ELF-1 (cell line): ENCODE data around the gene SRGAP2B.
"Not testable (repeated sequence)": the region's sequence is repeated elsewhere in the genome, so short reads cannot be mapped to it uniquely, and the experiment has no call there.

Source experiments
- DNase-seq: peaks from one replicate; pipeline ENCODE4 v3.0.0-alpha.2; 2016; ENCODE audit warnings: low read depth, low spot score

SRGAP2B gene

DNA sequence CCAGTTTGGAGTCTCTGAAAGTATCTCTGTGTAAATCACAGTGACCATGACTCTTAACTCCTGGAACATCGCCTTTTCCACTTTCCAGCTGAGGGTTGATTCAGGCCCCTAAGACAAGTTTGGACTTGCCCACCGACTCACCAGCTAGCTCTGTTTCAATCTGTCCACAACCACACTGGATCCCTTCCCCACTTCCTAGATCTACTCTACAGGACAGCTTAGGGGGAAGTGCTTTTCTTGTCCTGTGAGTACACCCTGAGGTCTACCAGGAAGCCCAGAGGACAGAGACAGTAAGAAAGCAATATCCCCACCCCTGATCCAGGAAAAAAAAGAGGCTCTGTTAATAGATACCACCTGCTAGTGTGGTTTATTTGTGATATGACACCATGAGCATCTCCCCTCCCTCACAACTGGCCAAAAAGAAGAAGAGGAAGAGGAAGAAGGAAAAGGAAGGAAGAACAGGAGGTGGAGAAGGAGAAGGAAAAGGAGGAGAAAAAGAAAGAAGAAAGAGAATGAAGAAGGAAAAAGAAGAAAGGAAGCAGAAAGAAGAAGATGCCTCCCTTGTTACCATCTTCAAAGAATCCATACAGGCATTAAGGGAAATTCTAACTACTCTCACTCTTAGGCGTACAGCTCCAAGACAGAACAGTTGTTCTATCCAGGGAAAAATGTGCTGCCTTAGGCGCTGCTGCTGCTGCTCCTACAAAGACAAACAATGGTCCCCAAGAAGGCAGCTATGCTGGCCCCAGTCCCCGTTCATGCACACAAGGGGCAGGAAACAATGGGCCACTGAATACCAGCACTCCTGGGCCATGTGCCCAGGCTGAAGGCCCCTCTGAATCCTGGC is 96.8 kb downstream of the SRGAP2B start:
- DNase-seq: not testable (repeated sequence)

GRCh38 chr1:144995833-144996410 is 99.2 kb downstream of the SRGAP2B start:
- not testable (repeated sequence) for DNase-seq

GRCh38 chr1:144992915-144993314 is 102.2 kb downstream of the SRGAP2B start:
- DNase-seq: not testable (repeated sequence)

DNA sequence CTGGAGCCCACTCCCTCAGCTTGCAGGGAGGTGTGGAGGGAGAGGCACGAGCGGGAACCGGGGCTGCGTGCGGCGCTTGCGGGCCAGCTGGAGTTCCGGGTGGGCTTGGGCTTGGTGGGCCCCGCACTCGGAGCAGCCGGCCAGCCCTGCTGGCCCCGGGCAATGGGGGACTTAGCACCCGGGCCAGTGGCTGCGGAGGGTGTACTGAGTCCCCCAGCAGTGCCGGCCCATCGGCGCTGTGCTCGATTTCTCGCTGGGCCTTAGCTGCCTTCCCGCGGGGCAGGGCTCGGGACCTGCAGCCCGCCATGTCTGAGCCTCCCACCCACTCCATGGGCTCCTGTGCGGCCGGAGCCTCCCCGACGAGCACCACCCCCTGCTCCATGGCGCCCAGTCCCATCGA is 104.5 kb downstream of the SRGAP2B start:
- not testable (repeated sequence) for DNase-seq

DNA sequence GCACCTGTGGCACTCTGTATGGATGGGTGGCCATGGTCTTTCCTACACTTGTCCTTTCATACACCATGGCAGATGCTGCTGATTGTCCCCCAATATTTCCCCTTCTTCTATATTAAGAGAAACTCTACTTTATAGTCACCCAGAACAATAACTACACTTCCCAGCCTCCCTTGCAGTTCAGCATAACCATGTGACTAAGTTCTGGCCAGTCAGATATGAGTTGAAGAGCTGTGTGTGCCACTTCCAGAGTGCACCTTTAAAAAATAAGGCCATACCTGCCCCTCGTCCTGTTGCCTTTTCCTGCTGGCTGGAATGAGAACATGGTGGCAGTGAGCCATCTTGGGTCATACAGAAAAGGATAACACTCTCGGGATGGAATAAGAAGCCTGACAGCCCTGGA is 108.0 kb downstream of the SRGAP2B start:
- not testable (repeated sequence) for DNase-seq

DNA sequence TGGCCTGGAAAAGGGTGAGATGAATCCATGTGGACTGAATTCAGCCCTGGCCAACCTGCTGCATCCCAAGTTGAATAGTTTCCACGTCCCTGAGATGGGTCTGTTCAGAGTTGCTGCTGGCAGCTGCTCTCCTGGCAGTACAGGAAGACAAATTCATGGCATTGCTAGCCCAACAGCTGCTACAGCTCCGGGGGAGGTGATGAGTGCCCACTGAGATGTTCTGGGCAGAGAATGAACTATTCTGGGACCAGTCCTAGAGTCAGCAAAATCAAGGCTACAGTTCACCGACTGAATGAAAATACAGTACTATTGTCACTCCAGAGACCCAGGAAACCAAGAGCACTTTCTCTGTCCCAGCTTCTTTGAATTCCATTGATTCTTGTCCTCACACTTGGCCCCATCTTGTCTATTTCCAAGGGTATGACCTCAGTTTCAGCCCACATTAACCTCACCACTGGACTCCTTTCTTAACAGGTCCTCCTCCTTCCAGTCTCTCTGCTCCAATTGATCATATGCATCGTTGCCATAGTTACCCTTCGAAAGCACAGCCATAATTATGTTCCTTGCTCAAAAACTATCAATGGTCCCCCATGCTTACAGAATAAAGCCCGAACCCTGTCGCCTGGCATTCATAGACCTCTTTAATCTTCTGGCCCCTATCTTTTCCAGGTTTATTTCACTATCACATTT is 108.8 kb downstream of the SRGAP2B start:
- not testable (repeated sequence) for DNase-seq

DNA sequence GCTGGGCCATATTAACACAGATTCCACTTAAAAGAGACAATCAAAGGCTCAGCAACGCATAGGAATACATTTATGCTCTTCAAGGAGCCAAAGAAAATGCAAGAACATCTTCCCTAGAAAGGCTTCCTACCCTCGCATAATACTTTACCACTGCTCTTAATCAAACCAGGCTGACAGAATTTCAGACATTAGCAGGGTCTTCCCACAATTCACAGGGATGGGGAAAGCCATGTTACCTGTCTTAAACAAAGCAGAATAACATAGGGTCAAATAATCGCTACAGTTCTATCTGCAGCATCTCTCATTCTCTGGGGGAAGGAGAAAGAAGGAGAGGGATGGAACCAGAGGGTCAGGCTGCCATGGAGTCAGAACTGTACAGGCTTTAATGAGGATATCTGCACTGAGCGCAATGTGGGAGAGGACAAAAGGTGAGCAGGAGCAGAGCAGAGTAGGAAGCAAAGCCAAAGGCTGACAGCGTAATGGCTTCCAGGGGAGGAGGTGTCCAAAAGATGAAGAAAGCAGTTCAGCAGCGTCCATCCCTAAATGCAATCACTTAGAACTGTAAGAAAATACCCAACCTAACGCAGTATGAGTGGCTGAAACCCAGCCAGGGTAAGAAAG is 109.5 kb downstream of the SRGAP2B start:
- not testable (repeated sequence) for DNase-seq

- not testable (repeated sequence) for DNase-seq
Measured at GRCh38 chr1:144982802-144983525, 112.2 kb downstream of the SRGAP2B start.

DNA sequence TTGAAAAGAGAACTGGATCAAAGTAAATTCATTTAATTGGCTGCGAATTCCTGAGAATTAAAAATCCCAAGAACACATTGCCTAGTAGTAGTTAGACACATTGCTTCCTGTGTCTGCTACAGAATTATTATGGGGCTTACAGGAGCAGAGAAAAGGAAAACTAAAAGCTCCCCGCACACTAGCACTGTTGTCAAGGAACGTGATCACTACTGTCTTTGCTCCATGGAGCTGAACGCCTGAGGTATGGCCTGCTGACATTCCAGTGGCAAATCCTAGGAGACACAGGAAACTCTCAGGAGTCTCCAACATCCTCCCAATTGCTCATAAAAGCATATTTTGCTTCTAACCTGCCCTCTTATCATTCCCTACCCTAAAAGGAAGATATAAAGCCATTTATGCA is 114.0 kb downstream of the SRGAP2B start:
- not testable (repeated sequence) for DNase-seq

GRCh38 chr1:144979960-144980595 is 115.0 kb downstream of the SRGAP2B start:
- DNase-seq: not testable (repeated sequence)

GRCh38 chr1:144977856-144978255 is 117.3 kb downstream of the SRGAP2B start:
- DNase-seq: not testable (repeated sequence)

DNA sequence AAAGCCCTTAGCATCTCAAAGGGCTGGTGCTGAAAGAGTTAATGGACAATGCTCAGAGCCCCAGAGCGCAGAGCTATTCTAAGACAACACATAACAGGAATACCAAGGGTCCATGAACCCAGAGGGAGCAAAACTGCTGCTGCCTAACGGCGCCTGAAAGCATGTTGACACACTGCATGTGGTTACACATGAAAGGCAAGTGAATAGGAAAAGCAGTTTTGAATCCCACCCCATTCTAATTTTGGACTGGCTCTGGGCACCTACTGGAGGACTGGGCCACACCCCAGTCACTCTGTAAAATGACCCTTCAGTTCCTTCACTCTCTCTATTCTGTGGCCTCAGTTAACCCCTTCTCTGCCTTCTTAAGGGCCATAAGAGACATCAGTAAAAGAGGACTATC is 123.2 kb downstream of the SRGAP2B start:
- not testable (repeated sequence) for DNase-seq

DNA sequence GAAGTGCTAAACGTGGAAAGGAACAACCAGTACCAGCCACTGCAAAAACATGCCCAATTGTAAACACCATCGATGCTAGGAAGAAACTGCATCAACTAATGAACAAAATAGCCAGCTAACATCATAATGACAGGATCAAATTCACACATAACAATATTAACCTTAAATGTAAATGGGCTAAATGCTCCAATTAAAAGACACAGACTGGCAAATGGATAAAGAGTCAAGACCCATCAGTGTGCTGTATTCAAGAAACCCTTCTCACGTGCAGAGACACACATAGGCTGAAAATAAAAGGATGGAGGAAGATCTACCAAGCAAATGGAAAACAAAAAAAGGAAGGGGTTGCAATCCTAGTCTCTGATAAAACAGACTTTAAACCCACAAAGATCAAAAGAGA is 128.6 kb downstream of the SRGAP2B start:
- not testable (repeated sequence) for DNase-seq

DNA sequence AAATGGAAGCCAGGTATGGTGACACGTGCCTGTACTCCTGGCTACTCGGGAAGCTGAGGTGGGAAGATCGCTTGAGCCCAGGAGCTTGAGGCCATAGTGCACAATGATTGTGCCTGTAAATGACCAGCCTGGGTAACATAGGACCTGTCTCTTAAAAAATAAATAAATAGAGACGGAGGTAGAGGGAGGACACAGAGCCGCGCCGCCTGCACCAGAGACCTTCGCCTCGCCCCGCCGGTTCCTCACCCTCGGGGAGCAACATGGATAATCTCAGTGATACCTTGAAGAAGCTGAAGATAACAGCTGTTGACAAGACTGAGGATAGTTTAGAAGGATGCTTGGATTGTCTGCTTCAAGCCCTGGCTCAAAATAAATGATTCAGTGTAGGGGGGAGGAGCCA is 130.4 kb downstream of the SRGAP2B start:
- not testable (repeated sequence) for DNase-seq

GRCh38 chr1:144964186-144964585 is 130.9 kb downstream of the SRGAP2B start:
- DNase-seq: not testable (repeated sequence)

- not testable (repeated sequence) for DNase-seq
Measured at GRCh38 chr1:144963571-144963970, 131.6 kb downstream of the SRGAP2B start.

- not testable (repeated sequence) for DNase-seq
Measured at GRCh38 chr1:144961604-144962583, 133.2 kb downstream of the SRGAP2B start.

DNA sequence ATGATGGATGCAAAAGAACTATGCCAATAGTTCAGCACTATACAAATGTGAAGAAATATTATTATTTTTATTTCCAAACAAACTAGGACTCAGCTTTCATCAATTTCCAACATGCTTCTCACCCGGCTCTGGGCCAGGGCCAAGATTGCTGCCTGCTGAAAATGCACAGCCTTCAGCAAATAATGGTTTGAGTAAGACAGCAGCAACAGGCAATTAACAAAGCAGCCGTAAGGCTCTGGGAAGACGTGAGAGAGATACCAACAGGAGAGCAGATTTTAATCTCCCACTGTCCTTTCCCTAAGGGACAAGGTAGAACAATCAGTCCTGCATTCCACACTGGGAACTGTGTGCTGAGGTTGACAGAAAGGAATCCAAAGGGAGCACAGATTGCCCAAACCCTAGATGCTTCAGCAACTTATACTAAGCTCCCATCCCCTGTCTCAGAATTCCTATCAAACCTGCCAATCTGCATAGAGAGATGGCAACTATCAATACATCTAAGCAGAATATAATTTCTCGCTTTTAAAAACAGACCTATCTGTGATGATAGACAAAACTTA is 134.1 kb downstream of the SRGAP2B start:
- not testable (repeated sequence) for DNase-seq

- DNase-seq: not testable (repeated sequence)
Measured at GRCh38 chr1:144948390-144948789, 146.7 kb downstream of the SRGAP2B start.
